Fibroblast of mammary gland (primary cell): ENCODE data around the gene GNAZ.
"Not testable (repeated sequence)": the region's sequence is repeated elsewhere in the genome, so short reads cannot be mapped to it uniquely, and the experiment has no call there.

Source experiments
- DNase-seq: peaks from one replicate; pipeline ENCODE4 v3.0.0-alpha.2; 2010; ENCODE audit warnings: low read depth
- H3K4me3 ChIP-seq: 2 replicates; pipeline ENCODE4 v1.5.1; 2011; ENCODE audit warnings: low read depth, mild to moderate bottlenecking, low read length, moderate library complexity; ENCODE audit not compliant: control insufficient read depth
- CTCF ChIP-seq: conservative IDR thresholded peaks from 2 replicates; pipeline ENCODE4 v1.5.1; 2011; ENCODE audit warnings: low read depth, low read length, inconsistent platforms; ENCODE audit not compliant: control insufficient read depth, insufficient read depth

The GNAZ gene

GRCh38 chr22:23045461-23045860, 24.9 kb upstream of the GNAZ start:
- TF ChIP-seq CTCF = no peak
- no peak overlapping the region for H3K4me3 ChIP-seq
- no peak for DNase-seq

- no peak for TF ChIP-seq CTCF
Measured at GRCh38 chr22:23047265-23047664, 23.1 kb upstream of the GNAZ start.

GRCh38 chr22:23047742-23048141, 22.6 kb upstream of the GNAZ start:
- TF ChIP-seq CTCF = no peak
- no peak overlapping the region for H3K4me3 ChIP-seq
- DNase-seq = no peak

More at GRCh38 chr22:23047265-23047664, 23.1 kb upstream of the GNAZ start:
- no peak overlapping the region for H3K4me3 ChIP-seq
- no peak for DNase-seq

- H3K4me3 ChIP-seq, DNase-seq: not testable (repeated sequence)
Measured at GRCh38 chr22:23050546-23050945, 19.8 kb upstream of the GNAZ start.

- no peak overlapping the region for H3K4me3 ChIP-seq
- no peak for TF ChIP-seq CTCF
- DNase-seq = no peak
Measured at GRCh38 chr22:23053051-23053707, 17.1 kb upstream of the GNAZ start.

- no peak for TF ChIP-seq CTCF
- H3K4me3 ChIP-seq = no peak overlapping the region
- DNase-seq = no peak
Measured at GRCh38 chr22:23053912-23054530, 16.3 kb upstream of the GNAZ start.

- no peak for TF ChIP-seq CTCF
- no peak for DNase-seq
Measured at GRCh38 chr22:23054531-23055257, 15.6 kb upstream of the GNAZ start.

More at GRCh38 chr22:23054531-23055257, 15.6 kb upstream of the GNAZ start:
- H3K4me3 ChIP-seq = no peak overlapping the region
